Glomerular visceral epithelial cell (primary cell): Measurements from ENCODE around the gene MTRF1L.
A peak's percentile ranks its signal among the peaks of the same experiment; 100 is the strongest.

ENCODE experiments used
- DNase-seq: peaks from one replicate; pipeline ENCODE4 v3.0.0-alpha.2; 2016; ENCODE audit errors: extremely low spot score

MTRF1L gene

GRCh38 chr6:153002613-153003365, at the start of gene MTRF1L:
MTRF1L (minus strand) TSS chr6:153002709; CDS start chr6:153002685, 24 bp downstream.
- peak; percentile 98 for DNase-seq

DNA sequence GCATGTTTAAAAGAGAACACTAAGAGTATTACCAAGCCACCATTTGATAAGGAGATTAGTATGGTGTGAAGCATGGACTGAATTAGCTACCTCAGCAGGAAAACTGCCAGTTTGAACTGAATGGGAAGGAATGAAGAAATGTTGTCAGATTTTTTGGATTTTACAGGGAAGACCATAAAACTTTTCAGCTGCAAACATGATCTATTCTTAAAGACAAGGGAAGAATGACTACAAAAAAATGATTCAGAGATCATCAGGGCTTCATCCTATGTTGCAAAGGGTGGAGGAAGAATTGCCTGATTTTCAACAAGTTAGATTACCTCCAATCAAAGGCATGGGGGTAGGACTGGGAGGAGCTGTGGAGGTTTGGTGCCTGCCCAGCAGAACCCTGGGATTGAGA, 49.3 kb upstream of the MTRF1L start:
- no peak for DNase-seq

DNA sequence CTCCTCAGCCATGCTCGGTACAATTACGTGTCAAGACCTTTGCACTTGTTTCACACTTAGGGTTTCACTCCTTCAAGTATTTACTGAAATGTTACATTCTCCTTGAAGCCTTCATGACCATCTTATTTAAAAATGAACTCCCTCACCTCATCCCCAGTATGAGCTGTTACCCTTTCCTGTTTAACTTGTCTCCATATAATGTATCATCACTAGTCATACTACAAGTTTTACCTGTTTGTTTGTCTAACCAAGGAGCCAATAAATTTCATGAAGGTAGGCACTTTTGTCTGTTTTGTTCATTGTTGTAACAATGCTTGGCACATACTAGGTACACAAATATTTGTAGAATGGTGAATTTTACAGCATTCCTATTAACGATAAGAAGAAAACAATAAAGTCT, 46.1 kb upstream of the MTRF1L start:
- no peak for DNase-seq

- no peak for DNase-seq
These were observed 44.9 kb upstream of the MTRF1L start for GRCh38 chr6:153047386-153047785.

- no peak for DNase-seq
These were observed 42.8 kb upstream of the MTRF1L start for GRCh38 chr6:153045271-153045670.

DNA sequence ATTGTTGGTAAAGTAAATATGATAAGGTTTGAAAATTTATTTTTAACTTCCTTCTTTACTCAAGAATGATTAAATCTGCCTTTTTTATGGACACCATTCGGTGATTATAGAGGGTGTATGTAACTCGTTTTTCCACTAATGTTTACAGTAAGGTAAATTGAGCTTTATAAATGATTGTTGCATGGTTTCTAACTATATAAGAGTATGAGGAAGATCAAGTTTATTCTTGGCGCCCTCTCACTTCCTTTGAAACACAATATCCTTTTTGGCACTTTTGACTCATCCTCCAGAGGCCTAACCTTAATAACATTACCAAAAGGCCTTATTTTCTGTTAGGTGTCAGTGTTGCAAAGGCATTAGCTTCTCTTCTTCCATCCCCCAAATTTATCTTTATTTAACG, 41.8 kb upstream of the MTRF1L start:
- DNase-seq: no peak

- no peak for DNase-seq
These were observed 41.2 kb upstream of the MTRF1L start for GRCh38 chr6:153043719-153044118.

DNA sequence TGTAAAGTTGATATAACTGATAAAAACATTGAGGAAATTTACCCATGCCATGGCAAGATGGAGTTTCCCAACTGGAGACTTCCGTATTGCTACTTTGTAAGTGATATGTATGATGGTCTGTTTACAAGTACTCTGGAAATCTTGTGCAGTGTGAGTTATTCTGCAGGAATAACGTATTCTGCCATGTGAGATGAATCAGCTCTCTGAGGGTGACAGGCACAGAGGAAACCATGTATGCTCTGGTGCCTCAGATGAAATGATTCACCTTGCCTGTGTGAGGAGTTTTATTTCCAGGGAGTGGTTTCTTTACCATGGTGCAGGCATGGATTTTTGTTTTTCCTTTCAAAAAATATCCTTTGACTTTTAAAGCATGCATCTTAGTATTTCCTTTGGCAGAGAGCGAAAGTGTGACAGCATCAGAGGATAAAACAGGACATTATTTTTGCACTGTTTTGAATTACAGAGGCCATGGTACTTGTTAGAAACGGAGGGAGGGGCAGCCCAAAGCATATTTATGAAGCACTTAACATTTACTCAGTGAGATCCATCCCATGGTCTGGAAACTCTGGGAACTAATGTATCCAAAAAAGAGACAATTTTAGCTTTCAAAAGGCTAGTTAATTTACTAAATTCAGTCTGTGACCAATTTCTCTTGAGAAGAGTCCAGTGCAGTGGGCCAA, 36.0 kb upstream of the MTRF1L start:
- DNase-seq: peak; percentile 44

- DNase-seq: no peak
These were observed 31.6 kb upstream of the MTRF1L start for GRCh38 chr6:153034139-153034538.

DNA sequence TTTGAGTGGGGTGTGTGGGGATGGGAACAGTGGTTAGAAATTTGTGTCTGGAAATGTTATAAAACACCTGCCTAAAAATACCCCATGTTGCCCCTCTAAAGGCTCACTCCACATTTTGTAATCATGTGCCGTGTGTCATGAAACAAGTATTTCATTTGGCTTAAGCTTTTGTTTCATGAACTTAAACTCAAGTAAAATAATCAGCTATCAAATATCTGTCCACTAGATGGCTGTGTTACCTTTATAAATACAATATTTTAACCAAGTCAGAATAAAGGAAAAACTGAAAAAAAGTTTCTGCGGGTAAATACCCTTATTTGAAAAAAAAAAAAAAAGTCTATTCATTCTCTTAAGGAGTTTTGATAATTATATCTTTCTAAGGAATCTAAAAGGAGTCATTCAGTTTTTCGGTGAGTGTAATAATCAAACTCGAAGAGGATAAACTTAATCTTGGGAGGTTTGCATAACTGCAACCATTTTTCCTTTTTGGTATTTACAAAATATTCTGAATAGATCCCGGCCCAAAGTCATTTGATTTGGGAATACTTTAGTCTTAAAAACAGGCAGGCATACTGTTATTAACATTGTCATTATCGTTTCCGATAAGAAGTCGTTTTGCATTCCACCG, 29.9 kb upstream of the MTRF1L start:
- DNase-seq: peak; percentile 25

GRCh38 chr6:153031335-153031955, 28.9 kb upstream of the MTRF1L start:
- DNase-seq: no peak

GRCh38 chr6:153028963-153029362, 26.5 kb upstream of the MTRF1L start:
- DNase-seq: no peak

GRCh38 chr6:153028286-153028685, 25.8 kb upstream of the MTRF1L start:
- DNase-seq: no peak

DNA sequence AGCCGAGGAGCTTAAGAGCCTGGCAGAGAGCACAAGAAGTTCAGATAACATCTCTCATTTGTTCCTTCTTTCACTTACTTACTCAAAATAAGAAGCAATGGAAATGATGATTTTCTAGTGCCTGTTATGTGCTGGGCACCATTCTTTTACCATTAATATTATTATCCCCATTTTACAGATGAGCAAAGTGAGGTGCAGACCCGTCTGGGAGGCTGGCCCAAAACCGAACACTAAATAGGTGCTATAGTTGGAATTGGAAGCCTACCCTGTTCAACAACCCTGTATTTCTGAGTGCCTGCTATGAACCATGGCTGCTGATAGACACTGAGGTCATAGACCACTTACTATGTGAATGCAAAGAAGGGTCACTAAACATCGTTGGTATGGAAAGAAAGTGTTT, 25.0 kb upstream of the MTRF1L start:
- DNase-seq: no peak

- no peak for DNase-seq
These were observed 22.2 kb upstream of the MTRF1L start for GRCh38 chr6:153024709-153025017.

DNA sequence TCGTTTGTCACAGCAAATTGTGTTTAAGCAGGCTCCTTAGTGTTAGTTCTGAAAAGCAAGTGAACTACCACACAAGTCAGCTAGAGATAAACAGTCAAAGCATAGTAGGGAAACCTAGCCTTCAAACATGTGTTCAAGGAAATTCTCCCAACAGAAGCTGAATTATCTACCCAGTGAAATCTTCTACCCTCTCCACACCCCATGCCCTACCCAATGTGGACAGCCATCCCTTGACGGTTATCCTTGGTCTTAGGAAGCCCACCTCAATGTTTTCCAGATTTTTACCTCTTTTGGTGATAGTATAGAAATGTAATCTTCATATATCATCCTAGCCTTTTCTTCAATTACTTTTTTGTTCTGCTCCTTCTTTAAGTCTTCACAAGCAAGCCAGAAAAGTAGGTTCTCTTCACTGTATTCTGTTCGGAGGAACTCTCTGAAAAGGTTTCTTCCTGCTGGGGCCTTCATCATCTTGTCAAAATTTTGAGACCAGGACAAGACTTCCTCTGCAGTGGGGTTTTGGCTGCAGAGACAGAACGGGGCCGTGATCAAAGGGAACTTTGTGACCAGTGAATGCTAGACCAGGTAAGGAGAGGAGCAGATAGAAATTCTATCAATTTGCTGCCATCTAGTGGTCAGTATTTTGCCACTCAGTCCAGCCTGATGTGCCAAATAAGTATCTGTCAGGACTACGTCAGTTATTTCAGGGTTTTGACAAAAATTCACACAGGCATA, 21.6 kb upstream of the MTRF1L start:
- peak; percentile 67 for DNase-seq

- no peak for DNase-seq
These were observed 15.8 kb upstream of the MTRF1L start for GRCh38 chr6:153018355-153018754.

DNA sequence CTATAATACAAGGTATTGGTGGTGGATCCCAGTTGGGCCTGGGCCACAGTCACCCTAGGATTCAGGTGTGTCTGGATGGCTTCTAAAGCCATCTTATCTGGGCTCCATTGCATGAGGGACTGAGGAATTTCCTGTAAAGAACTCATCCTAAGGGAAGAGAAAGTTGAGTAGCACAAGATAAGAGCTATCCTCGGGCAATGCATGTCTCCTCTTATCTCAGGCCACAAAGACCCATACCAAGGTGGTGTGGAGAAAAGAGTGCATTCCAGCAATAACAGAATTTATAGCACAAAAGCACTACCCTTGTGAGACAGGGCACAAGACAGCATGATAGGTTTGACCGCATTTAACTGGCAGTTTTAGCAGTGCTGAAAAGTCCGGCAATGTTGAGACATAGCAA, 14.3 kb upstream of the MTRF1L start:
- DNase-seq: no peak

DNA sequence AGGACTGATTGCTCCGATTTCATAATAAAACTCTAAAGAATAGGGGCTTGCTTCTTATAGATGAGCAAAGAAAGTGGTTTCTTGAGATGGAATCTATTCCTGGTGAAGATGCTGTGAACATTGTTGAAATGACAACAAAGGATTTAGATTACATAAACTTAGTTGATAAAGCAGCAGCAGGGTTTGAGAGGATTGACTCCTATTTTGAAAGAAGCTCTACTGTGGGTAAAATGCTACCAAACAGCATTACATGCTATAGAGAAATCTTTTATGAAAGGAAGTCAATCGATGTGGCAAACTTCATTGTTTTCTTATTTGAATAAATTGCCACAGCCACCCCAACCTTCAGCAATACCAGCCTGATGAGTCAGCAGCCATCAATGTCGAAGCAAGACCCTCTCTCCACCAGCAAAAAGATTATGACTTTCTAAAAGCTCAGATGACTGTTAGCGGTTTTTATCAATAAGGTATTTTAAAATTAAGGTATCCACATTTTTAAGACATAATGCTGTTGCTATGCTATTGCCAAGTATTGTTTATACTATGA, 12.7 kb upstream of the MTRF1L start:
- no peak for DNase-seq

DNA sequence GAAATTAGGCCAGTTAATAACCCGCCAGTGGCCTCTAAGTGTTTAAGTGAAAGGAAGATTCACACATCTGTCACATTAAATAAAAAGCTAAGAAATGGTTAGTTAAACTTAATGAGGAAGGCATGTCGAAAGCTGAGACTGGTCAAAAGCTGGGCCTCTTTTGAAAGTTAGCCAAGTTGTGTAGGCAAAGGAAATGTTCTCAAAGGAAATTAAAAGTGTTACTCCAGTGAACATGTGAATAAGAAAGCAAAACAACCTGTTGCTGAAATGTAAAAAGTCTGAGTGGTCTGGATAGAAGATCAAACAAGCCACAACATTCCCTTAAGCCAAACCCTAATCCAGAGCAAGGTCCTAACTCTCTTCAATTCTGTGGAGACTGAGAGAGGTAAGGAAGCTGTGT, 10.9 kb upstream of the MTRF1L start:
- no peak for DNase-seq

DNA sequence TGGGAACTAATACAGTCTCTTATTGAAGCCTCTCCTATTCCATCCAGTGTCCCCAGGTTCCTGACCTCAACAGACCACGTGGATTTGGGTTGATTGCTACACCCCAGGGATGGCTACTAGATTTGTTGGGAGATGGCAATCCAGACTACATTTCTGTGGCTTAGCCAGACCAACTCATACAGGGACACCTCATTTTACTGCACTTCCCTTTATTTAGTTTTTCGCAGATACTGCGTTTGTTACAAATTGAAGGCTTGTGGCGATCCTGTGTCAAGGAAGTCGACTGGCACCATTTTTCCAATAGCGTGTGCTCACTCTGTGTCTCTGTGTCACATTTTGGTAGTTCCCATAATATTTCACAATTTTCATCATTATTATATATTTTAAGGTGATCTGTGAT, 10.3 kb upstream of the MTRF1L start:
- DNase-seq: no peak

DNA sequence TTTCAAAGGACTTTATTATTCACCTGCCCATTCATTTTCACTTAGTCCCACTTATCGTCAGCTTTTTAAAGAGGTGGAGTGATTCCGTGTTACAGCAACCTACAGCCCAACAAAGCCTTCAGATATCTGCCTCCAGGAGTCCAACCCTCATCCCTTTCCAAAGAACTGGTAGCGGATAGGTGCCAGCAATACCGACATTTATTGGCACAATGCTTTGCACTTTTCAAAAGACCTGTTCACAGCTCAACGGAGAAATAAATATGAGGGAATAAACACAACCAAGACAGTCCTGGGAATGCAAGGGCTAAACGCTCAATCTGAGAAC, 819 bp upstream of the MTRF1L start:
- no peak for DNase-seq
